Activated CD4-positive, alpha-beta T cell treated with anti-CD3 and anti-CD28 coated beads, Interleukin-2, amount 50 U/mL, for 16 hours (primary cell): ENCODE measurements around the gene OPALIN.
A peak's percentile ranks its signal among the peaks of the same experiment; 100 is the strongest.

Experiments
- DNase-seq: peaks from one replicate; pipeline ENCODE4 v3.0.0-alpha.2; 2020

Gene OPALIN, protein sequence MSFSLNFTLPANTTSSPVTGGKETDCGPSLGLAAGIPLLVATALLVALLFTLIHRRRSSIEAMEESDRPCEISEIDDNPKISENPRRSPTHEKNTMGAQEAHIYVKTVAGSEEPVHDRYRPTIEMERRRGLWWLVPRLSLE

DNA sequence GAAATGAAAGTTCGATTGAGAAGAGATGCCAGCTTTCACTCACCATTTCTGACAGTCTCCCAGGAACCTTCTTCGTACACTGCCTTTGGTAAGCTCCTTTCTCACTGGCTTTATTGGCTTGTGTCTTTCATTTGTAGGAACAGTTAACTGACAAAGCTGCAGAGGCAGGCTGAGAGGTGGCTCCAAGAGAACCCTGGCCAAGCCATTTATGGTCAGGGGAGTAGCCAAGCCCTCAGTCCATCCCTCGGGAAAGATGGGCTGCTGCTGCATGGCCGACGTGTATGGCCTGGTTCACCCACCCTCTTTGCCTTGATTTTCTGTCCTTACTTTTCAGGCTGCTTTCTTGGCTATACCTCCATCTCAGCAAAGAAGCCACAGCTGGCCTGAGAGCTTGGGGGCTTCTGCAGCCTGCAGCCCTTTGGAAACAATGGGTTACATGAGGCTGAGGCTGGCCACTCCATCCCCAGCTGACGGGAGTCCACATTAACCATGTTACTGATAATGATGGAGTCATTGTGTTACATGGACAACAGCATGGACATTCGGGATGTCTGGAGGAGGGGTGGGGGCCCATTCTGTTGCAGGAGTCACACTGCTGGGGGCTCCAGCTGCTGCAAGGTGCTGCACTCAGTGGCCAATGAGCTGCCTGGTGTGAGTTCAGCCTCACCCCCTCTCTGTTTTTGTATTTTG is at the start of gene OPALIN:
Gene OPALIN, minus strand, starts transcription at position 152 of the 690 bp plus-strand sequence. Its CDS starts 106 bp downstream, at position 46.
- no peak for DNase-seq

DNA sequence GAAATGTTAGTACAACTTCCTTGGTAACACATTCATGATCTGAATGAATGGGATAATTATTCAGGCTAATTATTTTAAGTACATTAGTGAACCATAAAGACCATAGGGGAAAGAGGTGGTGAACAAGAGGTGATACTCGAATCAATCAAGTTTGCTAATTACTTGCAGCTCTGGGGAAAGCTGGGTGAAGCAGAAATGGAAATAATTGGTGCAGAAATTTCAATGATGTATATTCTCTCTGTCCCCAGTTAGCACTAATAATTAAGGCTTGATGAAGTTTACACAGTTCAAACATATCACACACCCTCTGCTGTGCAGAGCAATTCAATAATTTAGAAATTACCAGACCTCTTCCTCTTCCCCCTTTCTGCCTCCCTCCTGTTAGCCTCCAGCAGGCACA is 49.4 kb upstream of the OPALIN start:
- no peak for DNase-seq

DNA sequence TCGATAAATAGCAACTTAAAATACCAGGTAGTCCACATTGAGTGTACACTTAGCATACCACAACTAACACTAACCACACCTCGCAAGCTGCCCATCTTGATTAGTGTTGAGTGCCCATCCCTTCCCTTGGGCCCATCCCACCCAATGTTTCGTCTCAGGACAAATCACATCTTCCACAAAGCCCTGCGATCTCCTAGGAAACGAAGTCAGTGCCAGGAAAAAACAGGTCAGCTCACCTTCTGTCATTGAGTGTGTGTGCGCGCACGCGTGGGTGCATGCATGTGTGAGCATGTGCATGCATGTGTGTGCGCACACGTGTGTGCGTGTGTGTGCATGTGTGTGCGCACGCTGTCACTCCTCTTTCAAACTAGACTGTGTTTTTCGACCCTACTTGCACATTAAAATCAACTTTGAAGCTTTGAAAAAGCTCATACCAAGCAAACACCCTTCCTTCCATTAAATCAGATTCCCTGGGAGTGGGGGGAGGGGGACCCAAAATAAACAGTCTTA is 48.8 kb upstream of the OPALIN start:
- no peak for DNase-seq

DNA sequence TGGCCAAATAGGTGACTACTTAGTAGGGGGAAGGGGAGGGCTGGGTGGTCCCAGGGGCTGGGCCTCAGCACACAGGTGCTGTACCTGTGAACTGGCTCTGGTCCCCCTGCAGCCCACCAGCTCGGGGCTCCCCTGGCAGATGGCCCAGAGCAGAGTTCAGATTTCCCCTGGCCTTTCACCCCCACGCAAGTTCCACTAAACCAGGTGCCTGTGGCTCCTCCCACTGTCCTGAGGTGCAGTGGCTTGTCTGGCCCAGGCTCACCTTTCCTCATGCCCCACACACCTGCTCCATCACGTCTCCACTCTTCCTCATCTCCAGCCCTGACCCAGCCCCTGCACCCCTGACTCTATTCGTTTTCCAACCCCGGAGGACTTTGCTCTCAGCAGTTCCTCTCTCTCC is 47.3 kb upstream of the OPALIN start:
- DNase-seq: no peak

DNA sequence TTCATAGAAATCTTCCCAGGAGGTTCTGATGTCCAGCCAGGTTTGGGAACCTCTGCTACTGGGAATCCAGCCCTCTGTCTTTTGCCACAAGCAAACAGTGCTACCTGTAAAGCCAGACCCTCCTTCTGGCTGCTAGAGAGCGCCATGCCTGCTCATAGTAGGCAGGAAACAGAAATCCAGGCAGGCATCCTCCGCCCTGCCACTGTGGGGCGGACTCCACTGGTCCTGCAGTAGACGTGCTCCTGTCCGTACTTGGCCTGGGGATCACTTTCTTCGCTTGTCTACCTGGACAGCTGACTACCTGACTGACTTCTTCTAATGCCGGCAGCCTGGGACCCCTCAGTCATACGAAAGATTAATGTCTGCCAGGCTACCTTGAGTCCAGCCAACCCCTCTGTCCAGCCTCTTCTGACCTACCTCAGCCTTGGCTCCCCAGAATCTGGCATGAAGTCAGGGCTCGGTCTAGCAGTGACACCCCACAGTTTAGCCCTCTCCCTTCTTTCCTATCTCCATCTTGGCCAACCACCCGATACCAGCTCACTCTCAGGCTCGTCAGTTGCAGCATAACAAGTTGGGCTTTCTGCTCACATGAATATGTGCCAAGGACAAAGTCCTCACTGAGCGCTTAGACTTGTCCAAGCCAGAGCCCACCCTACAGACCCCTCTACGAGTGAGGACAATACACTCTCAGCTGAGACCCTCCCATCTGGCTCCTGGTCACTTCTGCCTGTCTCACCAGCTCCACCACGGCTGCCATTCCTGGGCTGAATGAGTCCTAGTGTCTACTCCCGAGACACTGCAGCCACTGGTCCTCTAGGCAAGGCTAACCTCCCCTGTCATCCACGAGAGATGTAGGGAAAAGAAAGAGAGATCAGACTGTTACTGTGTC is 43.9 kb upstream of the OPALIN start:
- DNase-seq: no peak

DNA sequence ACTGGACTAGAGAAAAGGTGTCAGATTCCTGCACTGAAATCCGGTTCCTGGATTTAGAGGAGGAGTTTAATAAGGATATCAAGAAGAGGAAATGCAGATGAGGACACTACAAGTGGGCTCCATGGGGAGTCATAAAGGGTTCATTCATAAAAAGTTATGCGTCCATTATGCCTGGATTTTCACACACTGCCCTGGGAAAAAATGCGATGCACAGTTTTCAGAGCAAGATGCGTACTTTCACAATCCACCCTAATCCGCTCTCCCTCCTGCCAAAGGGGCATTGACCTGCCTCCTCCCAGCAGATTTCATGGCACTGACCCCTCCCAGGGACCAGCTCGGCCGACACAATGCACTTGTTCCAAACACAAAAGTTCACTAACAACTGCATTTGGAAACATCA is 42.2 kb upstream of the OPALIN start:
- DNase-seq: no peak

DNA sequence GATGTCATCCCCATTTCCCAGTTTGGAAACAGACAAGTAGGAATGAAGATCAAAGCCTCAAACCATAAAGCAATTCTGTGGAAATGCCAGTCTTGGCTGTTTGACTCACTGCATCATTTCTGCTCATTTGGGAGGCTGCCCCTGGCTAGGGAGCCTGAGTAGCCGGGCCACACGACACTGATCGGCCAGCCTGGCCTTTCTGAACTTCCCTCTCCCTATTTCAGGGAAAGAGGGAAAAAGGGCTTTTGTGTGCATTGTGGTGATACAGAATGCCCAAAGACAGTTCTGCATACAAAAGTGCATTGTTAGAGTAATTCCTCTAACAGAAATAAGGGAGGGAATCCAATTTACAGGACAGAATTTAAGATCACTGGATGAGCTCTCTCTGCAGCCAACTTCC is 41.7 kb upstream of the OPALIN start:
- DNase-seq: no peak

DNA sequence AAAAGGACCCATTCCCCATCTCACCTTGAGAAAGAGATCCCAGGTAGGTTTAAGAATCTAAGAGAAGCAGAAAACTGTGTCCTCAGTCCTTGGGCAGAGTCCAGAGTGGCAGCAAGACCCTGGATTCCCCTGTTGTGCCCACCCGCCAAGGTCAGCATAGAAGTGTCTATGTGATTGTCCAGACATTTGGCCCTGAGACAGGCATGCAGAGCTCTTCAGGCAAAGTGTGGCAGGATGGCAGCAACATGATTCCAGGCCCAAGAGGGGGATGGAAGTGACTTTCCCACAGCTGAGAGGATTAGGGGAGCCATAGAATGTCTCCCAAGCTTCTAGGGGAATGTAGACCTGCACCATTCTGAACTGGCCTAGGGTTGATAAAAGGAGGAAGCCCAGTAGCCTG is 39.1 kb upstream of the OPALIN start:
- DNase-seq: no peak

DNA sequence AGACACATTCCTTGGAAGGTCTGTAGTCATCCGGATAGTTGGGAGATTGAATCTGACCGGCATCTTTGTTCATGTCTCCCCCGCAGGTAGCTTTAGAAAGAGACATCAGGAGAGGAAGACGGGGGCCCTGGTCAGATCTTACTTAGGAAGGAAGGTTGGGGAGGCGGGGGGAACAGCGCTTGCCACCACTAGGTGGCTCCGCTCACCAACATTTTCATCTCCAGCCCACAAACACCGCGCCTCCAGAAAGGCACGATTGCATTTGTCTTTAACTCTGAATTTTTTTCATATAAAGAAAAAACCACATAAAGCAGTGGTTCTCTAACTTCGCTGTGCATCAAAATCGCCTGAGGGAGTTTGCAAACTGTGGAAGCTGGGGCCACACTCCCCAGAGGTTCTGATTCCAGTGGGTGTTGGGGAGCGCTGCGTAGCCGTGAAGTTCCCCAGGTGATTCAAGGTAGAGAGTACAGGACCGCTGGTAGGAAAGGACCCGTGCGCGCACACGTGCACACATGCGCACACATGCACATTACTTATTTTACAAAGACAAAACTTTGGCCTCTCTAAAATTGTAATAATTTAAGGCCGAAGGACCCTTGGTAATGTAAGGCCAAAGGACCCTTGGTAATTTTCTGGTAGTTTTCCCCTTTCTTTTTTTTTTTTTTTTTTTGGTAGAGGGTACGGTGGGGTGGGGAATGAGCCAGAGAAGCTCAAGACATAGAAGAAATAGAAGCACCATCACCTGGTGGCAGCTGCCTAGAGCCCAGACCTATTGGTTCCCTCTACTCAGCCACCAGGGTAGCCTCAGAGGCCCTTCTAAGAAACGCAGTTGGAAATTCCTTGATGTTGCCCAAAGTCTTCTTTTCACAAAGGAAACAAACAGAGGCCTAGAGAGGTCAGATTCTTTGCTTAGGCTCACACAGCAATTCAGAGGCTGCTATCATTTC is 37.4 kb upstream of the OPALIN start:
- peak; percentile 66 for DNase-seq

DNA sequence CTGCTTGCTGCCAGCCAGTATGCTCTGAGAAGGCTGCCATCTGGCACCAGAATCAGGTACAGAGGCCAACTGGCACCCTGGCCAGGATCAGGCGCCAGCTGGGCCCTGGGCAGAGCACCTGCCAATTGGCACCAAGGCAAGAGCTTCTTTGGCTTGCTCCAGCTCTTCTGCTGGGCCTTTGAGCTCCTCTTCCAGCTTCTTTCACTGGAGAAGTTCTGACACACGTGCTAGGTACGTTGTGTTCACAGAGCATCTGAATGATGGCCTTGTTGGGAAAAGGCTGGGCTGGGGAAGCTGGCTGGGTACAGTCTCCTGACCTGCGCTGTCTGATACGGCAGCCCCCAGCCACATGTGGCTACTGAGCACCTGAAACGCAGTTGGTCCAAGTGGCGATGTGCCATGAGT is 31.7 kb upstream of the OPALIN start:
- no peak for DNase-seq

DNA sequence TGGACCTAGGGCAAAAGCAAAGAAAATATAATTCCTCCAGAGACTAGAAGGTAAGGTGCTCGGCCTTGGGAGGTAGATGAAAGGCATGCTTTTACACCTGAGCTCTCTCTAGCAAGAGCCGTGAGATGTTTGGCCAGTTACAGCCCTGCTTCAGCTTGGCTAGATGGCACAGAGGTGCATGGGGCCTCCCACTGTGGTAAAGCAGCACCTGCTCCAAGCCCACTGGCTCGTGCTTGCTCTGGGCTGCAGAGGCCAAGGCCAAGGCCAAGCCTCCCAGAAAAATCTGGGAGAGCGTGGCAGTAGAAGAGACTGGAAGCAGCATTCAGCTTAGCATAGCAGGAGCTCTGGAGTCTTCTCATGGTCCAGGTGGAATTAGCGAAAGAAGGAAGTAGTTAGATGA is 31.0 kb upstream of the OPALIN start:
- no peak for DNase-seq

DNA sequence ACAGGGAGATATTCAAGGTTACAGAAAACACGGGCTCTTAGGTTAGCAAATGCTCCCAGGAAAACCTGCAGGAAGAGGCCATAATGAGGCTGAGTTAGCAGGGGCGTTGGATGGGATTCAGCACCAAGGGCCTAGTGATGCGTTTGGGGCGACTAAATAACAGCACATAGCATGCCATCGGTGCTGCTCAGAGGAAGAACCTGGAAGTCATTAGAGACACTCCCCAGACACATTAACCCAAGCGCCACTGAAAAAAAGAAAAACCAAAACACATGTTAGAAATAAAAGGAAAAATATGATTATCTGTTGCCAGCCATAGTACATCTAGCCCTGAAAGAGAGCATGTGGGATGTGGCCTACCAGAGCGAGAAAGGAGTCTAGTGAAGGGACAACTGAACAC is 28.8 kb upstream of the OPALIN start:
- DNase-seq: no peak

DNA sequence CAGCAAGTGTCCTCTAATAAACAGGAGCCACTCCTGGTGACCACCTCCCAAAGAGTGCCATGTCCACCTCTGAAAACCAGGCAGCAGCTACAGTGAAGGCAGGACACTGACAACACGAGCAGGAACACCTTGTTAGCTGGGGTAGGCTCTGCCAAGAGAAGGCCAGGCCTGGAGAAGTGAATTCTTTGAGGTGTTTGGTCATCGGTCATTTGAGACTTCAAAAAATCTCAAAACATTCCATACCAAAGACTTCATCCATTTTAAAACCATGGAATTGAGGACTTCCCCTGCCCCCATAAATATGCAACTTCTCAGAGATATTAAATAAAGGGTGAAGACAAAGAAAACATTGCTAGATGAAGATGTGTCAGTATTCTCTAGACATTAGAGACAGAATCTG is 28.4 kb upstream of the OPALIN start:
- DNase-seq: no peak

DNA sequence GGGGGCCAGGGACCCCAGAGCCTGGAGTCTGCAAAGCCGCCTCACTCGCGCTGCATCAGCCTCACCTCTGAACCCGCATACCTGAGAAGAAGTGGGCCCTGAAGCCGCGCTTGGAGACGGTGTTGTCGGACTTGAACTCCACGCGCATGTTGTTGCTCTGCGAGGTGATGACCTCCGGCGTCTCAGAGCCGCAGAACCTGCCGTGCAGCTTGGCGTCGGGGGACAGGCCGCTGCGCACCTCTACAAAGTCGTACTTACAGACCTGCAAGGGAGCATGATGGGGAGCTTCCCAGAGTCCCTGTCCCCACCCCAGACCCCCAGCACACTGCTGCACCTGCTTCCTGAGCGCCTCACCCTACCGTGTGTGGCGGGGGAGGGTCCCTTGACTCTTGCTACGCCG is 25.7 kb upstream of the OPALIN start:
- DNase-seq: no peak

DNA sequence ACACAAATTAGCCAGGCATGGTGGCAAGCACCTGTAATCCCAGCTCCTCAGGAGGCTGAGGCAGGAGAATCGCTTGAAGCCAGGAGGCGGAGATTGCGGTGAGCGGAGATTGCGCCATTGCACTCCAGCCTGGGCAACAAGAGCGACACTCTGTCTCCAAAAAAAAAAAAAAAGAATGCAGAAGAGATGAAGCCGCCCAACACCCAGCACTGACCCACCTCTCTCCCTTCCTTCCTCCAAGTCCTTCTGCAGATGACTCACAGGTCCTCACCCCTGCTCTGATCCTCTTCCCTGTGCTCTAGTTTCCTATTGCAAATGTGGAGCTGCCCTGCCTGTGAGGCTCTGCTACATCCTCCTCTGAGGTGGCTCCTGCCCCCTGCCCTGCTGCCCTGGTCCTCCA is 22.0 kb upstream of the OPALIN start:
- DNase-seq: no peak

DNA sequence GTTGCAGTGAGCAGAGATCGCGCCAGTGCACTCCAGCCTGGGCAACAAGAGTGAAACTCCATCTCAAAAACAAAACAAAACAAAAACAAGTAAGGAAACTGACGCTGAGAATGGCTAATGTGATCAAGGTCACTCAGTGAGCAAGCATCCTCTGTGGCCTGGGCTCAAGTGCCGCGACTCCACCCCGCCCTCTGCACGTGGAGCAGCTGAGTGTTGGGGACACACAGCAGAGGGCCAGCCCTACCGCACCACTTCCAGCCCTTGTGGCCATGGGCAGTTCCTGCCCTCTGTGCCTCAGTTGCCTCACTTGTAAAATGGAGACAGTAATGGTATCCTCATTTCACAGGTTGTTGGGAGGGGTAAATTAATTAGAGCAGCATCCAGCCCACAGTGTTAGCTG is 21.0 kb upstream of the OPALIN start:
- no peak for DNase-seq

DNA sequence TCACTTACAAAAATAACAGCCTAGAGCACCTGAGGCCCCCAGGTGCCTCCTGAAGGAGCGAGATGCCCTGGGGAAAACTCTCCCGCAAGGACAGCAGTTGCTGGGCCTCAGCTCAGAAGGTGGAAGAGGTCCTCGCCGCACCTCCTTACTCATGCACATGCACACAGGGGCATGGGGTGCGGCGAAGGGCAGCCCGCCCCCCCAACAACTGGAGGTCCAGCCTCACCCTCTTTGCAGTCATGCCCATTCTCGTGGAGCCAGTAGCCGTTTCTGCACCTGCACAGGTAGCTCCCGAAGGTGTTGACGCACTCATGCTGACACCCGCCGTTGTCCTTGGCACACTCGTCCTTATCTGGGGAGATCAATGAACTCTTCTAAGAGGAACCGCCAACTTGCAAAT is 19.9 kb upstream of the OPALIN start:
- DNase-seq: no peak

DNA sequence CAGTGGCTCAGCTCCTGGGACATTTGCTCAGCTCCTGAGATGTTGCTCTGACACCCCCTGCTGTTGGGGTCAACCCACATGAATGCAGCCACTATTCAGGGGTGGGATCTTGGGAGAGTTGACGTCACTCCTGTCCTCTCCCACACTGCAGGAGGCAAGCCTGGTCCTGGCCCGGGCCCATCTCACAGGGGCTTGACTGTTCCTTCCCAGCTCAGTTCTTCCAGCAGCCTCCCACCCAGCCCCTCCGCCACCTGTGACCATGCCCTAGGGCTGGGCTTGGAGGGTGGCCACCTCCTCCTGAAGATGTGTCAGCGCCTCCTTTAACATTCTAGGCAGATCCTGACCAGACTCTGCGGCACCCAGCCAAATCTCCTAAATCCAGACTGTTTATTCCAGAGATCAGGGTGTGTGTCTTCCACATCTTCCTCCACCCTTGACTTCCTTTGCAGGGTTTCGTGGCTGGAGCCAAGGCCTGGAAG is 19.1 kb upstream of the OPALIN start:
- no peak for DNase-seq

DNA sequence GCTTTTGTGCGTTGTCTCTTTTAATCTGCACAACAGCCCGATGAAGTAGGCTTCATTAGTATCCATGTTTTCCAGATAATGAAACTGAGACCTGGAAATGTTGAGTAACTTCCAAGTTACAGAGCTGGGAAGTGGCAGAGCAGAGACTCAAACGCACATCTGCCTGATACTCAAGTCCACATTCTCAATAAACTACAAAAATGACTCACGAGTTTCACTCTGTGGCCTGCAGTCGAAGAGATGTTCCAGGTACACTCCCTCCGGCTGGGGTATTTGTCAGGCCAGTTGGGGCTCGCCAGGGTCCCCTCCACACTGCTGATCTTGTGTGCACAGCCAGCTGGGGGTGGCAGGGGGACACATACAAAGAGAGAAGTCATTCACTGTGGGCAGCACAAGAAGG is 17.7 kb upstream of the OPALIN start:
- DNase-seq: peak; percentile 9

DNA sequence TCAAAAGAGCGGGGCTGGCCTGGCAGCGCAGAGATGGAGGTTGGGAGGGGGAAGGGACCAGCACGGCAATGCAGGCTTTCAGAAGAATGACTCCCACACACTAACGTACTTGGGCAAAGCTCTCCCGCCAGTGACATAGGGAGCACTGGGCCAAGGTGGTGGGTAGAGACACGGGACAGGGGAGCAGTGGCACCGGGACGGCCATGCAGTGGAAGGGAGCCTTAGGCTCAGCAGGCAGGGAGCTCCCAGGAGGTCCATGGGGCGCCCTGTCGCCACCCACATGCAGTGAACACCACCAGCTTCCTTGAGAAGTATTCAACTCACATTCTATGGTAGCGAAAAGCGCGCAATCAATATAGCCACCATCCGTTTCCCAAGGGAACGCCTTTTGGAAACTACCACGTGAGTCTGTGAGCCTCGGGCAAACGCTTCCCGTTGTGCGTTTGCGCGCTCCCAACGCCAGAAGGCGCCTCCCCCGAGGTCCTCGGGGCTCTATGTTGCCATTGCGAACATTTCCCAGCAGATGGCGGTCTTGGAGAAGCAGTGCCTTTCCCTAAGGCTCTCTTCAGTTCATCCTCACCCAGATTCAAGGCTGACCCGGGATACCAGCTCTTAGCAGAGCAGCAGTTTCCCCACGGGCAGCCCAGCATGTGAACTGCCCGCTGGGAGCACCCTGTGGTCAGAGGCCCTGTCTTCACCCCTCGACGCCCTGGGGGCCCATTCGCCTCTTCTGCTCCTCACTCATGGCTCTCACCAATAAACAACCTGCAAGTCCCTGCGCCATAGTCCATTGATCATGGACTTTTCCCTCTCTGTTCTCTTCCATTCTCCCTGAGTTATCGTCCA is 16.4 kb upstream of the OPALIN start:
- peak; percentile 83 for DNase-seq

DNA sequence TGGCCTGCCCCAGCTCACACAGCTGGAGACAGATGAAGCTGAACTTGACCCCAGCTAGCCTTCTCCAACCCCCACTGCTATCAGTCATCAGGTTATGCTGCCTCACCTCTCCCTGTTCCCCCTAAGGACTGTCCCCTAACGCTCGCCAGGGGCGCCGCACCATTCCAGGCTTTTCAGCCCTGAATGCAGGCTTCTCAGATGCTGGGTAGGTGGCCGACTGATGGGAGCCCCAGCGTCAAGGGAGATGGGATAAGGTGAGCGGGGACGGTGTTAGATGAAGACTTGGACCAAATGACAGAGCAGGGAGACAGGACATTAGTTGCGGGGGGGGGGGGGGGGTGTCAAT is 15.8 kb upstream of the OPALIN start:
- no peak for DNase-seq

DNA sequence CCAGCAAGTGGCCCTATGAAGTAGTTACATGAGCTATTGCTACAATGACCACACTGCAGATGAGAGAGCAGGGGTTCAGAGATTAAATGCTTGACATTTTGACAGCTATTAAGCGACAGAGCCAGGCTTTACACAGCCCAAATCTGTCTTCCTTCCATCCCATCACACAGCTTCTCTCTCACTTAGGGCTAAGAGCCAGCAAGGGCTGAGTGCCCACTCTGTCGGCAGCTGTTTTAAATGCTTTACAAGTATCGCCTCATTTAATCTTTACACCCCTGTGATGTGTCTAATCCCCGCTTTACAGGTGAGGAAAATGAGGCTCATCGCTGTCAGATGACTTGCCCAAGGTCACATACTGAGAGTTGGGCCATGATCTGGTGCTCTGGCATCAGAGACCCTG is 15.2 kb upstream of the OPALIN start:
- no peak for DNase-seq
